NCI-H2107 (cell line): ENCODE results near the gene MEF2C.

ENCODE experiments used
- DNase-seq: peaks from one replicate; lab custom pipeline; 2025; lab: John Stamatoyannopoulos, UW

Gene MEF2C

DNA sequence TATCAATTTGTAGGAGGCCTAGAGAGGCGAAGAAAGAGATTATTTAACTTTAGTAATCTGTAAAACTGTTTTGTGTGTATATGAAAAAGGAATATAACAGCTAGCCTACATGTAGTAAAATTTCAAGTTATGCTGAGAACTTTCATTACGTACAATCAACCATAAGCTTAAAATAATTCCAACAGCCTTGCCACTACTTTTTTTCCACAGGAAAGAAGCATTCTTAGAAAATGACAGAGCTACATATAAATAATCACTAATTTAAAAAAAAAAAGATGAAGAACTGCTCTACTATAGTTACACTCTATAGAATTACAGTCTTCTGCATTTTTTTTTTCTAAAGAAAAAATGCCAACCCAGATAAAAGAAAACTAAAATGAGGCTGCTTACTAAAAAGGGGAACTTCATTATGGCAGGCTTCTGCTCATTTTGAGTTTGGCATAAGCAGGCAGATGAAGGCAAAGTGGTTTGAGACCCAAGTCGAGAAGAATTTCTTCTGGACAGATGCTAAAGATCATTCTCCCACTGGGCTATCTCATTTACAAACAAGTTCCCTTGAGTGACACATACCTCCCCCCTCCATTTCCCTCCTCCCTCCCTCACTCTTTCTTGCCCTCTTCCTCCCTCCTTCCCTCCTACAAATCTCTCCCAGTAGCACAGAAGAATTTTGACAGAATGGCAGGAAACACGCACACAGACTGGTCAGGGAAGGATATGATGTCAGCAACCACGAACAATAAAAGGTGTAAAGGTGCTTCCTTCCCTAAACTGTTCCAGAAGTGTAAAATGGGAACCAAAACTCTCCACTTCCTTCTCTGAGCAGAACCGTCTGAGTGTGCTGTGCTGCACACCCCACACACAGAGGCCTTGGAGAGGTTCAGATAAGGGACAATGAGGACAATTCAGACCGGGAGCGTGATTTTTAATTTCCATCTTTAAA is 56.1 kb downstream of the MEF2C start:
- DNase-seq: no peak

DNA sequence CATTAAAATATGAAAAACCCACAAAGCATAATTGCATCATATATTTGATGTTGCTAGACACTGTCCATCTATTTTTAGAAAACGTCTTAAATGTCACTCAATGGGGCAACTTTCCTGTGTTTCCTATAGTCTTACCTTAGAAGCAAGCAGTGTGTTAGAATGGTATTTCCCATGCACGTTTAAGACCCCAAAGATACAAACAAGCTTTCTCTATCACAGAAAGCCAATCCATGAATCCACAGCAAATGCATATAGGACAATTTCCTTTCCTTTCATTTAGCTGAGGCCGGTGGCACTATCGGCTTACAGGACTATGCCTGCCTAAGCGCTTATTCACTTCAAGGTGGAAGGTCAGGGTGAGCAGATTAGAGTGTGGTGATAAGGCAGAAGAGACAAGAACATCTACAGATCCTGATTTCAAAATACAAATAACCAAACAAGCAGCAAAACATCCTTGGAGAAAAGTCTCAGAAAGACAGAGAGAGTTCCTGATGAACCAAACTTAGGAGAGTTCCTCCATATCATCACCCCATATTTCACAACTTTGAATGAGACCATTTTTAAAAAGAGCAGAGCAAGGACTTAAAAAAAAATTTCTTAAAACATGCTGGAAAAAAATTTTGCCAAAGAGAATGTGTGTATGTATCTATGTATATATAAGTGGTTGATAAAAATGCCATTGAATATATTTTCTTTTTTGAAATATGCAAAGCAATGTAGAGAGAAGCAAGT is 57.2 kb downstream of the MEF2C start:
- no peak for DNase-seq

DNA sequence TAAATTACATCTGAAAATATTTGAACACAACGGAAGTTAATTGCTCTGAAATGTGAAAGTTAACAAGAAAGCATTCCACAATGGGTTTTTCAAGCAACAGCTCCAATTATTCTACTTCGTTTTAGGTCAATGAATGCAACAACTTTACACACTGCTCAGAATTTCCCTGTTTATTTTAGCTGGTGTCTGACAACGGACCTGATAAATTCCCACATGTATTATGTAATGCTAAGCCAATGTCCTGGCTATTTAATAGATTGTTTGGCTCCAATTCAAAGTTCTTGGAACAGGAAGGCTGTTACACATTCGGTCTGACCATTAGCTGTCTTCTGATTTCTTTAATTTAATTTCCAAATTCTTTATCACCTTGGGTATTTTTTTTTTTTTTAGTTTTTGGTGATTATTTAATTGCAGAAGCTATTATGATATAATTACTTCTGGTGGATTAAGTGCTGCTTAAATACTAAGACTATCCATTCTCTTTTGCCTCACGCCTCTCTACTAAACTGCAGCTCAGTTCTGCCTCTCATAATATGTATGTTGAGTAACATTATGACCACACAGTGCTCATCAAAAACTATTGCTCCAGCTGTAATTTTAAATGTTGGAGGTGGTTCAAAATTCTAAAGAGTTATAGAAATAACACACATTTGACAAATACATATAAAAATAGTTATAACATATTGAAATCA is 57.9 kb downstream of the MEF2C start:
- DNase-seq: no peak

DNA sequence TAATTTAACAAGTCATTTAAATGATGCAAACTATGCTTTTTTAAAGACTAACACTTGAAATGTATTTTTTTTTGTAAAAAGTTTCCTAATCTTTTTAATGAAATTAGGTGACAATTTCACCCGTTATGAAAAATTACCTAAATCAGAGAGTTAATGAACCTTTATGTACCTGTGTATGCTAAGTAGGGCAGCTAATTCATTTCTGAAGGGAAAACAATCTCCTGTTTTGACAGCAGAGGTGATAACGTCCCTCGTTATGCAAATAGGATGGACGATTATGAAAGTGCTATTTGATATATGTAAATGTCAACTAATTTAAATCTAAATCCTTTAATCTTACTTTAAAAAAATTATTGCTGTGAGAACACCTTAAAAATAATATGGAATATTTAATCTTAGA is 58.8 kb downstream of the MEF2C start:
- DNase-seq: no peak

DNA sequence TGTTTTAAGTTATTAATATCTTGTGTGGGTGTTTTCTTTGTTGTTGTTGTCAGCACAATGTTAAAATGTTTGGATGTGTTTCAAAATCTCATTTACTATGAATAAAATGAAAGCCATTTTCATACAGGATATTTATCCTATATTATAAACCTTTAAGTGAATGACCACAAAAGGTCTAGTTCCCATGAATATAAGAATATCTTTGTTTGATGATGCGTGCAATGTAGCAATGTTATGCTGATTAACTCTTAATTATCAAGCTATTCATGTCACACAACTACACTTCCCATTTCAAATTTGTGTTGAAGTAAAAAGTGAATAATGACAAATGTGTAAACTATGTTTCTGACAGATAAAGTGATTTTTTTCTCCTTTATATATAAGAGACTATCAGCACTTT is 59.8 kb downstream of the MEF2C start:
- DNase-seq: no peak

DNA sequence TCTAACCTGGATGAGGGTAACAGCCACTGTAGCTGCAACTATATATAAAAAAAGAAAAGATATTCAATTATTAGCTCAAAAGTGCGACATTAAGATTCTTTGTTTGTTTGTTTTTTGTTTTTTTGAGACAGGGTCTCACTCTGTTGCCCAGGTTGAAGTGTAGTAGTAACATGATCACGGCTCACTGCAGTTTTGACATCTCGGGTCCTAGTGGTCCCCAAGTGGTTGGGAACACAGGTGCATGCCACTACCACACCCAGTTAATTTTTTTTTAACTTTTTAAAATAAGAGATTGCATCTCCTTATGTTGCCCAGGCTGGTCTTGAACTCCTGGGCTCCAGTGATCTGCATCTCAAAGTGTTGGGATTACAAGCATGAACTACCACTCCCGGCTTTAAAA is 61.8 kb downstream of the MEF2C start:
- DNase-seq: no peak

DNA sequence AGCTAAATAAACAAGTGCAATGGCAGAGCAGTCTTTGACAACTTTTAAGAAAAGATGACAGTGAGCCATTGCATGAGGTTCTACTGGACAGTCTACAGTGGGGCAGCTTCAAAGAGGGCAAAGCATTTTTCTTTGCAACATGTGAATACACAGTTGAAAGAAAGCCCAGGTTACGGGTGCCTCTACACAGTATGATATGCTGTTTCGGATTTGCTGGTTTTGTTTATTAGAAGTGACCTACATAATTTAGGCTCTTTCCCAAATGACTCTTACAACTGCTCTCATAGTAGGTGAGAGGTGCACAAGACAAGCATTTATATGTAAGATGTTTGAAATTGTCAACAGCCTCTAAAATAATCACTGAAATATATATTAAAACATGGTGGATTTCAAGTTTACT is 62.4 kb downstream of the MEF2C start:
- DNase-seq: no peak

DNA sequence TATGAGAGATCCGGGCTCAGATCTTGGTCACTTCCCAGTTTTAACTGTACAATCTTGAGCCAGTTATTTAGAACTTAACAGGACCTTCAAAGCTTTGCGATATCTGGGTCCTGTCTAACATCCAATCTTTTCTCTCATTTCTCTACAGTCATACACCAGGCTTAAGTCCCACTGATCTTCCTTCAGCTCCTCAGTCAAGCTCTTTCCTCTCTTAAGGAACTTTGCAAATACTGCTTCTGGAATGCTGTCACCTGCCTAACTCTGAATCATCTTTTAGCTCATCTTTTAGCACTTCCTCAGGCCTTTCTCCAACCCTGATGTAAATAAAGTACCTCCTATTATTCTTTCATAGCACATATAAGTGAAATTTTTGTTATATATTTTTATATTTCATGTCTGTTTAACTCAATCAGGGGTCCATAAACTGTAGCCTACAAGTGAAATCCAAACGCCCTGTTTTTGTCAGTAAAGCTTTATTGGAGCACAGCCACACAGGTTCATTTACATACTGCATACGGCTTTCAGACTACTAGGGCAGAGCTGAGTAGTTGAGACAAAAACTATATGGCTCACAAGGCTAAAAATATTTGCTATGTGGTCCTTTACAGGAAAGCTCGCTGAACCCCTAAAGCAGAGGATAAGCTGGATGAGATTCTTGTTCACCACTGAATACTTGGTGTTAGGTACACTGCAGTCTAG is 63.5 kb downstream of the MEF2C start:
- DNase-seq: no peak

DNA sequence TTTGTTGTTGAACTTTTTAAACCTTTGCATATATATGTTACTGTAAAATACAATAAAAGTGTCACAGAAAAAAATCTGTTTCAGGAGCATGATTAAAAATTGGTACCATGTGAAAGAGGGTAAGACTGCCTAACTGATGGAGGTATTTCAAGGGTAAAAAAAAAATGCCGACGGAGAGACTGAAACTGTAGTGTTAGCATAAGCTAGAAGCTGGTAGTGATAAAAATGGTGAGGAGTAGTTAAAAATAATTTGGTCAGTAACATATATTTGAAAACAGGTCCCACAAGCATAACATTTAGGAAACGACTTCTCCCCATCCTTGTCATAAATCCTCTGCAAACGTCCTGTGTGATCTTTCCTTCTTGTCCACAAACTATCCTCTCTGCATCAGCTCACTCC is 64.7 kb downstream of the MEF2C start:
- no peak for DNase-seq

DNA sequence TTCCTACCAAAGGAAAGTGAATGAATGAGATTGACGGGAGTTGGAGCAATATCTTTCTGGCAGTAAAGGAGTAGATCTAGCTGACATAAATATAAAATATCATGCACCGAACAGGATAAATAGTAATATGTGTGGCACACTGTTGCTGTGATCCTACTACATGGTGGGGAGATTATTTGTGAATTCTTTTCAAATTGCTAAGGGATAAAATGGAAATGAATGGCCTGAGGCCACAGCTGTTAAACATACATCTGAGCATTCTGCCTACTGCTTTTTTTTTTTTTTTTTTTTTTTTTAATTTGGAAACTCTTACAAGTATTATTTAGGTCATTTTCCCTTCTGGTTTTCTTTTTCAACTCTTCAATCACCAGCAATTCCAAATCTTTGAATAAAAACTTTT is 66.8 kb downstream of the MEF2C start:
- DNase-seq: no peak

DNA sequence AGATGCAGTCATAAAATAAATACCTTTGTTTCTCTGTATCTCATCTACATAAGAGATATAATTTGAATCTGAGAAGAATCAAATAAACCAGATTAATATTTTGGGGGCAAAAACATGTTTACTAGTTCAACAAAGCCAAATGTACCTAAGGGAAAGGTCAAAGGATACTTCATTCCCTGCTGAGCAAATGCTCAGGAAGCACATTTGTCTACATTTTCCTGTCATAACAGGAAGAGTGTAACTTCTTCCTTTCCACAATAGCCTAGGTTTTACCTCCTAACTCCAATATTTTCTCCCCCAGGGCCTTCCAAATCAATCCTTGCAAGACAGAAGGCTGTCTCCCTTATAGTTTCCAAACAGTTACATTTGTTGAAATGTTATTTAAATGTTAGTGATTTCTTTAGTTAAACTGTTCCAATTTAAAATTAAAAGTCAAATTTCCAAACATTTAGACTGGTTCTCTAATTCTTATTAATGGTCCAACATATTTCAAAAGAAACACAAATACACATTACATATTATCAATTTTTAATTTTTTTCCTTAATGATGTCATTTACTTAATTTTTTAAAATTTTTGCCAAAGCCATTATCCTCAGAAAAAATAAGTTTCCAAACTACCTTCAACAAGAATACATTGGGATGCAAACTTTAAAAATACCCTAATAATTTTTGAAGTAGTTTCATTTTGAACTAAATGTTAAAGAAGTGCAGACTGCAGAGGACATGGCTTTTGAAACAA is 67.8 kb downstream of the MEF2C start:
- DNase-seq: no peak

DNA sequence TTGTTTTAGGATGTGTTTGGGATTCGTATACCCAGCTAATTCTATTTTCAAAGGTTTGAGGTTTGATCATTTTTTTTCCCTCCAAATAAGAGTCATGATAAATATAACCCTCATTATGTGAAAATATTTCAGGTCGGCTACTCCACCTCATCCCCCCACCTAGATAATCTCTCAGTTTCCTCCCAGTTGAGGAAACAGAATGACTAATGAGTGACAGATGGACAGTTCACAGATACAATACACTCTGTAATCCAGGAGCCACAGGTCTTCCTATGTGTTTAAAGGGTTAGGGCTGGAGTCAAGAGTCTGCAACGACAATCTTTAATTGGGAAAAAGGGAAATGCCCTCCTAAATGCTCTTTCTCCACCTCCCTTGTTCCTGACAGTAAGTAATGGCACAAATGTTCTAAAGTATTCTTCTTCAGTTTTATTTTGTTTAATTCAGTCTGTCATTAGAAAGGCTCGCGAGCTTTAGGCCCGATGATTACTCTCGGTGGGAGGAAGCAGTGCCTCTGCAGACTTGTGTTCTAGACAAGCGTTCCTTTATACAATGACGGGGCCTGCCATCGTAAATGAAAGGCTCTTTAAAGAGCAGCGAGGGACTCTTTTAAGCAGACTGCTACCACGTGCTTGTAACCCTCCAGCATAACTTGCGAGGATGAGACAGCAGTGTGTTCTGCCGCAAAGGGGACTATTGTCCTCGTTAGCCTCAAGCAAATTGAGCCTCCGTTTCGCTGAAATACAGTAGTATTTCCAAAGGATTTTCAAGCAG is 69.0 kb downstream of the MEF2C start:
- DNase-seq: no peak

DNA sequence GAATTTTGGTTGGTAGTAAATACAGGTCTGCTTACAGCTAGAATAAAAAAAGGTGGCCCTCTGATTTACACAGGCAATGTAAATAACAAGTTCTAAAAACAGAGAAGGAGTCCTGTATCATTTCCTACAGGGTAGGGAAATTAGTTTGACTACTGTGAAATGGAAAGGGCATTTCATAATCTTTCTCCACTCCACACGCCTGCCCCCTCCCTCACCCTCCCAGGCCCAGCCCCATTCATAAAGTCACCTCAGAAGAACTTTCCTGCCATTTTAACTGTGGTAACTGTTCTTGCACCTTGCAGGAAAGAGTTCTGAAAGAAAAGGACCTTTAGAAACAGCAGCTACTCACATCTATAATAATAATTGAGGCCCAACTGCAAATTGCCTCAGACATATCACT is 69.7 kb downstream of the MEF2C start:
- no peak for DNase-seq

DNA sequence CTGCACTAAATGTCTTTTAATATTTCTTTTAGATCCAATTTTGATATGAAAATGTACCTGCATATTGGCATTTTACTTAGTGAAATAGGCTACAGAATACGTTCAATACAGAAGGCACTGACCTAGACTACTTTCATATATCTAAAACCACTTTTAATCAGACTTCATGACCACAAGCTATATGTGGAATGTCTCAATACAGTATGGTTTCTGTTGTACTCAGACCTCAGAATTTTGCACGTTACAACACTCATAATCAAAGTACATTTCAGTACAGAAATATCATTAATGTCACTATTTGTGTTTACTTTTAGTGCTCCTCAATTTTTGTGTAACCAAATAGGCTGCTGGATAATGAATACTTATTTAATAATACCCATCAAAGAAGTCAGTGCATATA is 74.8 kb downstream of the MEF2C start:
- no peak for DNase-seq

DNA sequence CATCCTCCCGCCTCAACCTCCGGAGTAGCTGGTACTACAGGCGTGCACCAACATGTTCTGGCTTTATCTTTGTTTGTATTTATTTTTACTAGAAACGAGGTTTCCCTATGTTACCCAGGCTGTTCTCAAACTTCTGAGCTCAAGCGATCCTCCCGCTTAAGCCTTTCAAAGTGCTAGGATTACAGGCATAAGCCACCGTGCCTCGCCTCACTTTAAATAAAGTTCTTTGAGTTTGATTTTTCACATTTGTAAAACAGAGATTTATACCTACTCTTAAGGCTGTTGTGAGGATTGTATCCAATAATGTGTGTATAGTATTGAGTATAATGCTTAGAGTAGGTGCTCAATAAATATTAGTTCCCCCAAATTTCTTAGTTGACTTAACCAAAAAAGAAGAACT is 75.7 kb downstream of the MEF2C start:
- no peak for DNase-seq

DNA sequence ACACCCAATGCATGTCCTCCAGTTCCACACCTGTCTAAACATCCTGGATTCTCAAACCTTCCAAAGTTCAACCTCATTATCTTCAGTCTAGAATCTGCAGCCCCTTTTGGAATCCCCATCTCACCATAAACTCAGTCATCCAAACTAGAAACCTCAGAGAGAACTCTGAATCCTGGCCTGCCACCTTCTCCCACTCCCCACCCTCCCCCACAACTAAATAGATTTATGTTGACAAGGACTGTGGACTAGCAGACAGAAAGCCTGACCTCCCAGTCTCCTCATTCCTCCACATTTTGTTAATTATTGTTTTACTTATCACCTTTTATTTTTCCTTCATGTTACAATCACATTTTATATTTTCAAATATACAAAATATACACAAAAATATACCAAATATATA is 76.6 kb downstream of the MEF2C start:
- no peak for DNase-seq

DNA sequence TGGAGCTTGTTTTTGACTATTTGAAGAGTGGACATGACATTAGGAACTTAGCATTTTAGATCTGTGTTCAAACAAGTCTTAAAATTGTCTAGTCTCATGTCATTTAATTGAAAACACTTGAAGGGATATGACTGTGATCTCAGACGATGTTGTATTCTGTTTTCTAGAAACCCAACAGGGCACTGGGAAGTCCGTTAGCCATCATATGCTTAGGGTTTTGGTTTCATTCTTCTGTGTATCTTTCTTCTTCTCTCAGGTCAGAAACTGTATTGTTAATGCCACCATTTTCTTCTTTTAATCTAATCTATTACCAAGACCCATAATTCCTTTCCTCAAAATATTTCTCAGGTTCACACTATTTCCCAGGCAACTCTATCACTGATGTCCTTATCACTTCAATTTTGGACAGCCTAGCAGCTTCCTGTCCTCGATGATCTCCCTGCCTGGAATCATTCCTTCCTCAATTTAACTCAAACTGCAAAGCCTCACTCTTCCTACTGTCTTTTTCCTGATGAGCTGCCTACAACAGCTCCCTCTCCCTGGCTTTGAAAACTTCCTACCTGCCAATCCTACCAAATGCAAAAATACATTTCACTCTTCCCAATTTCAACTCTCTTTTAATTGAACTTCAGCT is 77.7 kb downstream of the MEF2C start:
- DNase-seq: no peak

DNA sequence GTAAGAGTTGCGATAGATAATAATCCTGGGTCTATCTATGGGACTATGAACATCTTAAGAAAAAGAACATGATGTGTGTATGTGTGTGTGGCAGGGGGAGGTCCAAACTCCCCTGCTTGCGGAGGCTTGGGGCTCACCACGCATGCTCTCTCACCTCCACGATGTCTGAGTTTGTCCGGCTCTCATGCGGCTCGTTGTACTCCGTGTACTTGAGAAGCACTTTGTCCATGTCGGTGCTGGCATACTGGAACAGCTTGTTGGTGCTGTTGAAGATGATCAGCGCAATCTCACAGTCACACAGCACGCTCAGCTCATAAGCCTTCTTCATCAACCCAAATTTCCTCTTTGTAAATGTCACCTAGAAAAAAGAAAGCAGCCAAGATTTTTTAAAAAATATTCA is 78.5 kb downstream of the MEF2C start:
- DNase-seq: no peak

DNA sequence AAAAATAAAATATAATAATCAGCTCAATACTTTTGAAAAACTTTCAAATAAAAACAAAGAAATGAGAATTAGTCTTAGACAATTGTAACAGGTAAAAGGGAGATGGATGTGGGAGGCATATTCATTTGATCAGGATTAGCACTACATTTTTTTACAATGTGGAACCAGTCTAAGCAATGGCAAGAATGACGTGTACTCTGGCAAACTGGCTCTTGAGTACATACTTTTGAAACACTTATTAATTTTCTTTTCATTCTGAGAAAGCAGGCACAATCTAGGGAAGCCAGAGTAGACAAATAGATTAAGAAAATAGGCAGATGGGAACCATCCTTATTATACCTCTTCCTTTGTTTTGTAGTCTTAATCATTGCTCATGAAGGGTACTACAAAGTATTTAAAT is 79.7 kb downstream of the MEF2C start:
- no peak for DNase-seq

DNA sequence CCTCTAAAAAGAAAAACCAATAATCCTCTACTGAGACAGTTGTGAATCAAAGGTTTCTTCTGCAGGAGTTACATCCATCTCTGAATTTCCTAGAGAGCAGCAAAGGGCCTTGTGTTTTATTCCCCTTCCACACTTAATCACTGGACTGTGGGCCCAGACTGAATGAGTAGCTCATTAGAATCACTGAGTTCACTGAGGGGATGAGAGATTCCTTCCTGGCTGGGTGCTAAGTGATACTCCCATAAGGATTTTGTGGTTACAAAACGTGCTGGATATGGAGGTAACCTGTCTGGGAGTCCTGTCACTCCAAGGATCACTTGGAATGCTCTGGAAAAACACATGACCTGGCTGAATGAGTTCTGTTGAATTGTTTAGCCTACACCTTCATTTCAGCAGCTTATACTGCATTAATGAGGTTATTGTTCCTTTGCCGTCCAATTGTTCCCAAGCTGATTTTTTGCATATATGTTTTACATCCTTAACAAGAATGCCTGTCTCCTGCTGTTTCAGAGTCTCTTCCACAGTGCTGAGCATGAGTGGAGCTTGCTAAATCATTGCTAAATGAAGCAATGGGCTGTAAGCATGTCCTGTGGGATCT is 82.9 kb downstream of the MEF2C start:
- no peak for DNase-seq
